HEK293 (cell line): Measurements from ENCODE around the gene SGPL1.

ENCODE experiments used
- CTCF ChIA-PET: fragments of 350-600 bp; formaldehyde crosslinking; extraction: SDS; loops from one replicate; lab custom pipeline; 2021; ENCODE audit warnings: antibody characterized with exemption; lab: Yijun Ruan, JAX
- POLR2A ChIA-PET: fragments of 300-600 bp; formaldehyde crosslinking; extraction: SDS; loops from one replicate; lab custom pipeline; 2020; ENCODE audit warnings: antibody characterized with exemption, inconsistent platforms; lab: Yijun Ruan, JAX
- H3K27ac ChIP-seq: fragments of 200-500 bp; sonication (Bioruptor generic); 2 replicates; pipeline ENCODE4 v1.5.1; 2014; ENCODE audit warnings: low read depth, low read length, control low read depth, inconsistent platforms; ENCODE audit errors: extremely low read depth
- H3K36me3 ChIP-seq, 2 experiments: fragments of 200-500 bp in 1 of 2; sonication (Bioruptor generic) in 1 of 2; 1 replicate in 1 of 2; 2 replicates in 1 of 2; pipeline ENCODE4 v1.5.1; 2014 to 2017; ENCODE audit warnings: inconsistent platforms in 2 of 2, low read length in 2 of 2; ENCODE audit not compliant: control insufficient read depth in 2 of 2, insufficient read depth in 1 of 2
- H3K4me1 ChIP-seq: fragments of 200-500 bp; sonication (Bioruptor generic); 2 replicates; pipeline ENCODE4 v1.5.1; 2014; ENCODE audit warnings: mild to moderate bottlenecking, low read length, inconsistent platforms; ENCODE audit not compliant: control insufficient read depth, insufficient read depth
- H3K4me3 ChIP-seq: 2 replicates; pipeline ENCODE4 v1.5.1; 2011; ENCODE audit warnings: low read depth, mild to moderate bottlenecking, control low read depth, low read length, moderate library complexity
- H3K9me3 ChIP-seq: fragments of 200-500 bp; sonication (Bioruptor generic); 2 replicates; pipeline ENCODE4 v1.5.1; 2014; ENCODE audit warnings: low read depth, low read length, inconsistent platforms; ENCODE audit not compliant: control insufficient read depth, insufficient read depth
- BCL11B ChIP-seq: fragments of 450-650 bp; formaldehyde crosslinking; IDR thresholded peaks from 2 replicates; pipeline ENCODE4 v1.5.1; 2016; ENCODE audit warnings: low read depth, missing biosample characterization, missing genetic modification characterization
- IKZF3 ChIP-seq: fragments of 450-650 bp; IDR thresholded peaks from 2 replicates; pipeline ENCODE4 v1.5.0; 2018; ENCODE audit warnings: missing biosample characterization, mild to moderate bottlenecking, missing genetic modification characterization, moderate library complexity
- MEIS1 ChIP-seq: sonication (generic); formaldehyde crosslinking; IDR thresholded peaks from 2 replicates; pipeline ENCODE4 v1.8.1; 2022; ENCODE audit warnings: missing genetic modification reagents, mild to moderate bottlenecking, borderline replicate concordance
- MZF1 ChIP-seq: fragments of 450-650 bp; formaldehyde crosslinking; IDR thresholded peaks from 2 replicates; pipeline ENCODE4 v1.5.1; 2017; ENCODE audit warnings: missing biosample characterization, missing genetic modification characterization, borderline replicate concordance
- RBAK ChIP-seq: fragments of 450-650 bp; formaldehyde crosslinking; IDR thresholded peaks from 2 replicates; pipeline ENCODE4 v1.5.1; 2016; ENCODE audit warnings: missing biosample characterization, missing genetic modification characterization
- SP3 ChIP-seq: fragments of 450-650 bp; formaldehyde crosslinking; IDR thresholded peaks from 2 replicates; pipeline ENCODE4 v1.5.1; 2016; ENCODE audit warnings: missing biosample characterization, missing genetic modification characterization
- YY1 ChIP-seq: fragments of 450-650 bp; formaldehyde crosslinking; IDR thresholded peaks from 2 replicates; pipeline ENCODE4 v1.5.1; 2018; ENCODE audit warnings: missing biosample characterization, missing genetic modification characterization
- YY2 ChIP-seq: fragments of 450-650 bp; formaldehyde crosslinking; IDR thresholded peaks from 2 replicates; pipeline ENCODE4 v1.5.1; 2016; ENCODE audit warnings: missing biosample characterization, missing genetic modification characterization
- ZFP3 ChIP-seq: fragments of 450-650 bp; formaldehyde crosslinking; IDR thresholded peaks from 2 replicates; pipeline ENCODE4 v1.5.1; 2016; ENCODE audit warnings: low read depth, missing biosample characterization, missing genetic modification characterization
- ZNF10 ChIP-seq: fragments of 450-650 bp; formaldehyde crosslinking; IDR thresholded peaks from 2 replicates; pipeline ENCODE4 v1.5.1; 2017; ENCODE audit warnings: missing biosample characterization, missing genetic modification characterization
- ZNF112 ChIP-seq: fragments of 450-650 bp; formaldehyde crosslinking; IDR thresholded peaks from 2 replicates; pipeline ENCODE4 v1.5.0; 2017; ENCODE audit warnings: missing biosample characterization, missing genetic modification characterization
- ZNF138 ChIP-seq: fragments of 450-650 bp; formaldehyde crosslinking; IDR thresholded peaks from 2 replicates; pipeline ENCODE4 v1.5.1; 2016; ENCODE audit warnings: missing biosample characterization, missing genetic modification characterization, borderline replicate concordance
- ZNF155 ChIP-seq: fragments of 450-650 bp; formaldehyde crosslinking; IDR thresholded peaks from 2 replicates; pipeline ENCODE4 v1.5.1; 2016; ENCODE audit warnings: missing biosample characterization, missing genetic modification characterization
- ZNF174 ChIP-seq: fragments of 450-650 bp; formaldehyde crosslinking; IDR thresholded peaks from 2 replicates; pipeline ENCODE4 v1.5.0; 2017; ENCODE audit warnings: missing biosample characterization, mild to moderate bottlenecking, missing genetic modification characterization
- ZNF23 ChIP-seq: fragments of 450-650 bp; formaldehyde crosslinking; IDR thresholded peaks from 2 replicates; pipeline ENCODE4 v1.5.1; 2016; ENCODE audit warnings: missing biosample characterization, missing genetic modification characterization, borderline replicate concordance
- ZNF248 ChIP-seq: fragments of 450-650 bp; formaldehyde crosslinking; IDR thresholded peaks from 2 replicates; pipeline ENCODE4 v1.5.1; 2017; ENCODE audit warnings: missing biosample characterization, missing genetic modification characterization
- ZNF366 ChIP-seq: fragments of 450-650 bp; formaldehyde crosslinking; conservative IDR thresholded peaks from 2 replicates; pipeline ENCODE4 v1.5.1; 2016; ENCODE audit warnings: missing biosample characterization, missing genetic modification characterization
- ZNF423 ChIP-seq: fragments of 450-650 bp; formaldehyde crosslinking; IDR thresholded peaks from 2 replicates; pipeline ENCODE4 v1.5.1; 2016; ENCODE audit warnings: missing biosample characterization, missing genetic modification characterization
- ZNF488 ChIP-seq: fragments of 450-650 bp; formaldehyde crosslinking; IDR thresholded peaks from 2 replicates; pipeline ENCODE4 v1.5.1; 2016; ENCODE audit warnings: missing biosample characterization, missing genetic modification characterization
- ZNF529 ChIP-seq: fragments of 450-650 bp; formaldehyde crosslinking; IDR thresholded peaks from 2 replicates; pipeline ENCODE4 v1.5.1; 2017; ENCODE audit warnings: missing genetic modification characterization, missing biosample characterization; ENCODE audit not compliant: insufficient replicate concordance
- ZNF548 ChIP-seq: fragments of 450-650 bp; formaldehyde crosslinking; IDR thresholded peaks from 2 replicates; pipeline ENCODE4 v1.5.1; 2016; ENCODE audit warnings: missing biosample characterization, missing genetic modification characterization
- ZNF549 ChIP-seq: fragments of 450-650 bp; IDR thresholded peaks from 2 replicates; pipeline ENCODE4 v1.5.1; 2018; ENCODE audit warnings: missing biosample characterization, missing genetic modification characterization, mild to moderate bottlenecking, inconsistent platforms, moderate library complexity
- ZNF571 ChIP-seq: fragments of 450-650 bp; formaldehyde crosslinking; IDR thresholded peaks from 2 replicates; pipeline ENCODE4 v1.5.0; 2017; ENCODE audit warnings: missing biosample characterization, missing genetic modification characterization
- ZNF610 ChIP-seq: fragments of 450-650 bp; formaldehyde crosslinking; IDR thresholded peaks from 2 replicates; pipeline ENCODE4 v1.5.1; 2016; ENCODE audit warnings: missing biosample characterization, missing genetic modification characterization, borderline replicate concordance
- ZNF654 ChIP-seq: fragments of 450-650 bp; formaldehyde crosslinking; IDR thresholded peaks from 2 replicates; pipeline ENCODE4 v1.5.1; 2016; ENCODE audit warnings: low read depth, missing biosample characterization, missing genetic modification characterization
- ZNF830 ChIP-seq: fragments of 450-650 bp; IDR thresholded peaks from 2 replicates; pipeline ENCODE4 v1.5.0; 2018; ENCODE audit warnings: missing biosample characterization, missing genetic modification characterization, low read depth, mild to moderate bottlenecking, moderate library complexity
- ZSCAN5A ChIP-seq: fragments of 450-650 bp; formaldehyde crosslinking; IDR thresholded peaks from 2 replicates; pipeline ENCODE4 v1.5.1; 2016; ENCODE audit warnings: missing biosample characterization, missing genetic modification characterization

Gene SGPL1

GRCh38 chr10:70893227-70894006 lies 77.7 kb downstream of the SGPL1 start:
- H3K4me1 ChIP-seq, result peaks cover 4% of the 10 kb centered on the region
- CTCF ChIA-PET, result no interaction called here
- TF ChIP-seq ZNF366 (tag by site-specific recombination) (no peak), RBAK (tag by site-specific recombination) (no peak), YY2 (tag by site-specific recombination) (no peak), ZNF610 (tag by site-specific recombination) (no peak), ZNF549 (tag by site-specific recombination) (no peak), ZFP3 (tag by site-specific recombination) (no peak), ZNF571 (tag by site-specific recombination) (no peak), ZNF155 (tag by site-specific recombination) (no peak), ZNF654 (no peak), ZNF23 (no peak), ZNF112 (tag by site-specific recombination) (no peak), ZNF529 (tag by site-specific recombination) (no peak), ZNF830 (tag by site-specific recombination) (no peak), ZNF174 (tag by site-specific recombination) (no peak), ZNF138 (tag by site-specific recombination) (no peak), ZNF248 (tag by site-specific recombination) (no peak), ZNF423 (tag by site-specific recombination) (no peak)
- H3K9me3 ChIP-seq, result no peaks in the 10 kb centered on the region
- no peak overlapping the region for H3K4me3 ChIP-seq
- POLR2A ChIA-PET, result no interaction called here
- no peak overlapping the region for H3K27ac ChIP-seq
- H3K36me3 ChIP-seq, result no peaks in the 10 kb centered on the region

GRCh38 chr10:70894416-70894815 lies 78.7 kb downstream of the SGPL1 start:
- no peak overlapping the region for H3K27ac ChIP-seq
- TF ChIP-seq ZNF488 (tag by site-specific recombination), result no peak
- TF ChIP-seq SP3 (tag by site-specific recombination), result no peak
- no peak for TF ChIP-seq ZNF610 (tag by site-specific recombination)
- TF ChIP-seq ZSCAN5A, result no peak
- TF ChIP-seq IKZF3 (tag by site-specific recombination), result no peak
- no peak for TF ChIP-seq MEIS1 (CRISPR knock-in tag)
- no peak for TF ChIP-seq ZNF10
- no peak for TF ChIP-seq BCL11B (tag by site-specific recombination)
- no peak for TF ChIP-seq ZNF548 (tag by site-specific recombination)
- TF ChIP-seq MZF1 (tag by site-specific recombination), result no peak
- TF ChIP-seq YY1, result no peak
- TF ChIP-seq, all 188 proteins: peak for 0
- H3K9me3 ChIP-seq, result no peaks in the 10 kb centered on the region
- no peak overlapping the region for H3K4me3 ChIP-seq
- H3K4me1 ChIP-seq, result no peaks in the 10 kb centered on the region
- H3K36me3 ChIP-seq, result no peaks in the 10 kb centered on the region
- ChIA-PET POLR2A (interaction anchor here (0.7 kb wide), 1 partner anchor 355 kb away, joined by 3 read pairs; no protein-coding TSS in a partner anchor), CTCF (no interaction called here)
